ENCODE results near the gene ATXN2.

Gene ATXN2

GRCh38 chr12:111435661-111436201 is 163.4 kb downstream of the ATXN2 start:
- no peak for DNase-seq

- no peak for DNase-seq
These were observed 164.3 kb downstream of the ATXN2 start for GRCh38 chr12:111434680-111435338.

DNA sequence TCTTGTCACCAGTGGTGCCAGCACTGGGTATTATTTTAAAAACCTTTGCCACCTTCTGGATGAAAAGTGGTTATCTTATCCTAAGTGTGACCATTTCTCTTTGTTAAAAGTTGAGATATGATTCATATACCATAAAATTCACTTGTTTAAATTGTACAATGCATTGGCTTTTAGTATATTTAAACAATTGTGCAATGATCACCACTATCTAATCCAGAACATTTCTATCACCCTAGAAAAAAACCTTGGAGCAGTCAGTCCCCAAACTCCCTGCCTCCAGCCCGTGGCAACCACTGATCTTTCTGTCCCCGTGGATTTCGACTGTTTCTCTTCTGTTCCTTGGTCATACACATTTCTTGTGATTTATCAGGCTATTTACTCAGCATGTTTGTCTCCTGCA is 165.1 kb downstream of the ATXN2 start:
- no peak for DNase-seq

DNA sequence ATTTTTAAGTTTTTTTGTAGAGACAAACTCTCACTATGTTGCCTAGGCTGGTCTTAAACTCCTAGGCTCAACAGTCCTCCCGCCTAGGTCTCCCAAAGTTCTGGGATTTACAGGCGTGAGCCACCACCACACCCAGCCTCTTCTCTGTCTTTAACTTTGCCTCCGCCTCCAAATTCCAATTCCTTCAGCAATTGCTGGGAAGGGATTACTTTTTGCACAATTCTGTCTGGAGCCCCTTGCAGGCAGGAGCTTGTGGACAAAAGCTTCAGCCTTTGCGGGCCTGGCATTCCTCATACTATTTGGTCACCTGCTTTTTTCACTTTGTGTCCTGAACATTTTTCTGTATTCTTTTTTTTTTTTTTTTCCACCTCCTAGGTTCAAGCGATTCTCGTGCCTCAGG is 167.3 kb downstream of the ATXN2 start:
- DNase-seq = no peak

DNA sequence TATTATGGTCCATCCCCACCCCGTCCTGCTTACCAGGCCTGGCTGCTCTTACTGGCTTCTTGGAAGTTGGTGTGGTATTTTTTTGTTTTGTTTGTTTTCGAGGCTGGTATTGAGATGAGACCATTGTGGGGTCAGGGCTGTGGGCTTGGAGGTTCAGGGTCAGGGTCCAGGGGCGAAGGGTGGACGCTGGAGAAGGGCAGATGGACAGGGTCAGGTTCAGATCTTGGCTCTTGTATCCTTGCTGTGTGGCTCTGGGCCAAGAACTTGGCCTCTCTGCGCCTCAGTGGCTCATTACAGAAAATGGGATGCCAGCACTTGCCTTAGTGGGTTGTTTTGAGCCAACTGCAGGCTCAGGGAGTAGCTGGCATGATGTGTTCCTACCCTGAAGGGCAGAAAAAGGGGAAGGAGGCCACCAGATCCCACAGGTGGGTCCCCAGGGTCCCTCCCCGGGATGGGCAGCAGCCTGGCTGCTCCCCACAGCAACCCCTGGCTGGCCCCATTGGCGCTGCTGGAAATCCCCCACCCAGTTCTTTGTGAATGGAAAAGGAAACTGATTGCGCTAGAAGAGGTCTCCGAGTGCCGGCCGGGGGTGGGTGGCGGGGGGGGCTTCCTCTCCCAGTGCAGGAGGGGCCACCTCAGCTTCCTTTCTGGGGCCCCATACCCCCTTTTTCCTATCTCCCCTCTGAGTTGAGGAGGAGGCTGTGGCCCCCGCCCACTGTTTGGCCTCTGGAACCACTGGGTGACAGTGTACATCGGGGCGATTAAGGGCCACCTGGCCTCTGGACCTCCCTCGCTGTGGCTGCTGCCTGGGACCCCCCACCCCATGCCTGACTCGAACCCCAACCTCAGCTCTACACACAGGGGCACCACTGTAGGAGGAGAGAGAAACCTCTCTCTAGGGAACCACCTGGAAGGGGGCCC is 168.4 kb downstream of the ATXN2 start:
- DNase-seq = no peak

DNA sequence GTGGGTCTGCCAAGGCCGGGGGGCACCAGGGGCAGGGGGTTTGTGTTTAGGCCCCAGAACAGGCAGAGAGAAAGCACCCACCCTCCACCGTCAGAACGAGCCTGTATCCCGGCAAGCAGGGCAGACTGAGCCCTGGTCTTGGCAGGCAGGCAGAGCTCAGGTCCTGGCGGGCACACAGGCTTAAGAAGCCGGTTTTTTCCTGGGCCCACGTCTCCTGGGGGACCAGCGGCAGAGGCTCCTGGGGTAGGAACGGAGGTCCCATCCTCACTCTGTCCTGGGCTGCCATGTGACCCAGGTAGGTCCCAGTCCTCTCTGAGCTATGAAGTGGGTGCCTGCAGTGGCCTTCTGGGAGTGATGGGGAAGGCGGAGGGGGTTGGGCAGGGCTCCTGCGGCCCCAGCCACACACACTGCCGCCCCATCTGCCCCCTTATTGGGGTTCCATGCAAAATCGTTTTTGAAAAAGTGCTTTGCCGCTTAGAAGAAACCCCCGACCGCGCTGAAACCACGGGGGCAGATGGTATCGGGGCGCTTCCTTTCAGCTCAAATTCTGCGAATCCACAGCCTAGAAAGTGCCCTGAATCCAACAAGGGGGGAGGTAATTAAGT is 169.2 kb downstream of the ATXN2 start:
- no peak for DNase-seq

DNA sequence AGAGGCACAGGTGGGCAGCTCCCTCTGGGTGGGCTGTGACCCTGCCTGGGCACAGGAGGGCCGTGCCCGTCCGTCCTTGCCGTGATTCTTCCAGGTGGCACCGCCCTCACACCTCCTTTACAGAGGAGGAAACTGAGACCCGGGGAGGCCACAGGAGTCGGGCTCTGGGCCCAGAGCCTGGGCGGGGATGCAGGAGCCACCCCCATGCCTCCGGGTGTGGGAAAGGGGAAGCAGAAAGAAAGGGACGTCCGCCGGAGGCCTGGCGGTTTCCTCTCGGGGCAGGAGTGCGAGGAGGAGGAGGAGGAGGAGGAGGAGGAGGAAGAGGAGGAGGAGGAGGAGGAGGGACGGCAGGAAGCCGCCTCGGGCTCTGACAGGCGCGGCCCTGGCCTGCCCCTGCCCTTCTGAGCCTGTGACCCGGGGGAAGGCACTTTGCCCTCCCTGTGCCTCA is 170.4 kb downstream of the ATXN2 start:
- no peak for DNase-seq

GRCh38 chr12:111428081-111428727 is 170.9 kb downstream of the ATXN2 start:
- DNase-seq = no peak

GRCh38 chr12:111427417-111428074 is 171.6 kb downstream of the ATXN2 start:
- no peak for DNase-seq

DNA sequence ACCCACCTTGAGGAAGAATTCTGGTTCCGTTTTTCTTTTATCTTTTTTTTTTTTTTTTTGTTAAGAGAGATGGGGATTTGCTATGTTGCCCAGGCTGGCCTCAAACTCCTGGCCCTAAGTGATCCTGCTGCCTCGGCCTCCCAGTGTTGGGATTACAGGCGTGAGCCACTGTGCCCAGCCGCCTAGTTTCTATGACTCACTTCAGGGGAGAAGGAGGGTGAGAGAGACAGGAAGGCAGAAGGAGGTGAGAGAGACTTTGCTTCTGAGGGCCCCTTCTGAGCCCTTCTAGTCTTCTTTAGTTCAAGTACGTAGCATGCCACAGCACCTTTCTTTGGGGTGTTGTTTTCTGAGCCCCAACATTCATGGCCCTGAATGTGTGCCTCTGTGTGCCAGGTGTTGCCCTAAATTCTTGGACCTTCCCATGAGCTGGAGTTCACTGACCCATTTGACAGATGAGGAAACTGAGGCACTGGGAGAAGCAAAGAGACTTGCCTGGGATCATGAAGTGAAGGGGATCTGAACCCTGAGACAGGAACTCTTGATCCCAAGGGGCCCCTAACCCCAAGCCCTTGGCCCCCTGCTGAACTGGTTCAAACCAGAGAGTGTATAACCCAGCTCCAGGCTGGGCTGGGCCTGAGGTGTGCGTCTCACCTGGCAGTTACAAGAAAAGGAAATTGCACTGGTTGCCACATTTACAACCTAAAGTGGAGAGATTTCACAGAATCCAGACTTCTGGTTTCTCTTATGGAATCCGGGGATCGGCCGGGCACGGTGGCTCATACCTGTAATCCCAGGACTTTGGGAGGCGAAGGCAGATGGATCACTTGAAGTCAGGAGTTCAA is 172.6 kb downstream of the ATXN2 start:
- no peak for DNase-seq

GRCh38 chr12:111425655-111426054 is 173.5 kb downstream of the ATXN2 start:
- no peak for DNase-seq

DNA sequence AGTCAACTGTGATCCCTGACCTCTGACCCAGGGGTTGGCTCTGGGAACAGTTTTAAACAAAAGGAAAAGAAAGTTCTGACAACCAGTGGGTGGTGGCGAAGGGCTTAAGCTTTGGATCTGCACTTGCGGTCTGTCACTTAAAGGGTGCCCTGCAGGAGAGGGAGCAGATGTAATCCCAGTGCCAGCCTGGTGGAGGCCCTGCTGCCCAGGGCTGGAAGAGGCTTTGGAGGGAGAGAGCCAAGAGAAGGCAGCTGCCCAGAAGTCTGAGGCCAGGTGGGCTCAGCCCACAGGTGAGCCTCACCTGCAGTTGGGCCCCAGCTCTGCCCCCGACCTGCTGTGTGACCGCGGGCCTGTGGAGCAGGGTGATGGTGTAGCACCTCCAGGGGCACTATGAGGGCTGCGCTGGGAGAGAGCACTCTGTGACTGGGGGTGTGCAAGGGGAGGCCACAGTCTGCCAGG is 174.3 kb downstream of the ATXN2 start:
- no peak for DNase-seq

GRCh38 chr12:111424189-111424792 is 174.8 kb downstream of the ATXN2 start:
- DNase-seq = no peak

GRCh38 chr12:111420494-111420893 is 178.6 kb downstream of the ATXN2 start:
- DNase-seq = no peak

- no peak for DNase-seq
These were observed 179.3 kb downstream of the ATXN2 start for GRCh38 chr12:111419784-111420183.

DNA sequence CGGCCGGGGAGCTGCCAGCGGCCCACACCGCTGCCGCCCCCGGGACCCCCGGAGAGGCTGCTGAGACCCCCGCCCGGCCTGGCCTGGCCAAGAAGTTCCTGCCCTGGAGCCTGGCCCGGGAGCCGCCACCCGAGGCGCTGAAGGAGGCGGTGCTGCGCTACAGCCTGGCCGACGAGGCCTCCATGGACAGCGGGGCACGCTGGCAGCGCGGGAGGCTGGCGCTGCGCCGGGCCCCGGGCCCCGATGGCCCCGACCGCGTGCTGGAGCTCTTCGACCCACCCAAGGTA is 180.6 kb downstream of the ATXN2 start:
- no peak for DNase-seq

GRCh38 chr12:111417784-111418593 is 181.1 kb downstream of the ATXN2 start:
- DNase-seq = no peak

- no peak for DNase-seq
These were observed 181.8 kb downstream of the ATXN2 start for GRCh38 chr12:111417290-111417689.

GRCh38 chr12:111414711-111415252 is 184.3 kb downstream of the ATXN2 start:
- no peak for DNase-seq

Measured in eye (tissue), 1 donor.